GM19043 (cell line): ENCODE data around the gene IRF2.
A peak's percentile ranks its signal among the peaks of the same experiment; 100 is the strongest.

Experiments
- ATAC-seq: cut with Tn5 transposase; IDR thresholded peaks from one replicate; pipeline ENCODE4 v1.9.1; 2021; ENCODE audit warnings: low read depth; ENCODE audit not compliant: unreplicated experiment

Gene IRF2

GRCh38 chr4:184433258-184433892 is 41.0 kb downstream of the IRF2 start:
- no peak for ATAC-seq

GRCh38 chr4:184432127-184432922 is 42.0 kb downstream of the IRF2 start:
- no peak for ATAC-seq

- ATAC-seq, result no peak
These were observed 44.2 kb downstream of the IRF2 start for GRCh38 chr4:184430163-184430562.

- no peak for ATAC-seq
These were observed 45.6 kb downstream of the IRF2 start for GRCh38 chr4:184428787-184429186.

GRCh38 chr4:184427687-184428086 is 46.7 kb downstream of the IRF2 start:
- ATAC-seq, result no peak

- ATAC-seq, result no peak
These were observed 47.3 kb downstream of the IRF2 start for GRCh38 chr4:184427093-184427492.

GRCh38 chr4:184424993-184425758 is 49.2 kb downstream of the IRF2 start:
- ATAC-seq, result no peak

- ATAC-seq, result no peak
These were observed 50.1 kb downstream of the IRF2 start for GRCh38 chr4:184424279-184424678.

- ATAC-seq, result no peak
These were observed 51.2 kb downstream of the IRF2 start for GRCh38 chr4:184423003-184423686.

- ATAC-seq, result no peak
These were observed 52.0 kb downstream of the IRF2 start for GRCh38 chr4:184422378-184422777.

GRCh38 chr4:184421533-184422155 is 52.7 kb downstream of the IRF2 start:
- no peak for ATAC-seq

GRCh38 chr4:184420881-184421416 is 53.4 kb downstream of the IRF2 start:
- peak; percentile 49 for ATAC-seq

- ATAC-seq, result no peak
These were observed 53.9 kb downstream of the IRF2 start for GRCh38 chr4:184420402-184420801.

GRCh38 chr4:184419976-184420375 is 54.4 kb downstream of the IRF2 start:
- ATAC-seq, result no peak

- ATAC-seq, result peak; percentile 45
These were observed 56.4 kb downstream of the IRF2 start for GRCh38 chr4:184417802-184418511.

GRCh38 chr4:184416913-184417734 is 57.2 kb downstream of the IRF2 start:
- ATAC-seq, result peak; percentile 40

GRCh38 chr4:184415071-184415470 is 59.3 kb downstream of the IRF2 start:
- ATAC-seq, result no peak

GRCh38 chr4:184413261-184414046 is 60.9 kb downstream of the IRF2 start:
- no peak for ATAC-seq
